ENCODE measurements around the gene IRAG1. TPM values are rescaled to one million over a fixed set of nuclear protein-coding genes. Genes with fewer than 3 reads are reported as not detected.

IRAG1 gene
- polyA plus RNA-seq, 1 donor from 2014 or later, result 0.14 TPM

DNA sequence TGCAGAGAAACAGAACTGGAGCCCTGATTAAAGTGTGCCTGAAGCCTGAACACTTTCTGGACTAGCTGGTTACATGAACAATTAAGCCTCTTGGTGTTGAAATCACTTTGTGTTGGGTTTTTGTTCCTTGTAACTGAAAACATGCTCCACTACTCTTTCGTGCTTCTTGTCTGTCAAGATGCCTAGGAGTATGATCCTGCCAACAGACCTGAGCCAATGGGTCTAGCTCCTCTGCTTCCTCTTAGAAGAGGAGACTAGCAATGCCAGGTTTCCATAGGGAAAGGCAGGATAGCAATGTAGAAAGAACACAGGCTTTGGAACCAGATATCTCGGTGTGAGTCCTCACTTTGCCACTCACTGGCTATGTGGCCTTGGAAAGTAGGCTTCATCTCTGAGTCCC lies 40.3 kb downstream of the IRAG1 start:
- H3K4me2 ChIP-seq (ENCODE audit: low read length), result no peak overlapping the region
- H3K9ac ChIP-seq (ENCODE audit: low read length), result no peak overlapping the region
- no peak overlapping the region for H3K27ac ChIP-seq (ENCODE audit: low read length)
- H3K9me3 ChIP-seq (ENCODE audit: low read length), result no peaks in the 10 kb centered on the region
- no peaks in the 10 kb centered on the region for H3K27me3 ChIP-seq (ENCODE audit: insufficient read depth, low read depth, low read length)
- TF ChIP-seq, protein P1, sequence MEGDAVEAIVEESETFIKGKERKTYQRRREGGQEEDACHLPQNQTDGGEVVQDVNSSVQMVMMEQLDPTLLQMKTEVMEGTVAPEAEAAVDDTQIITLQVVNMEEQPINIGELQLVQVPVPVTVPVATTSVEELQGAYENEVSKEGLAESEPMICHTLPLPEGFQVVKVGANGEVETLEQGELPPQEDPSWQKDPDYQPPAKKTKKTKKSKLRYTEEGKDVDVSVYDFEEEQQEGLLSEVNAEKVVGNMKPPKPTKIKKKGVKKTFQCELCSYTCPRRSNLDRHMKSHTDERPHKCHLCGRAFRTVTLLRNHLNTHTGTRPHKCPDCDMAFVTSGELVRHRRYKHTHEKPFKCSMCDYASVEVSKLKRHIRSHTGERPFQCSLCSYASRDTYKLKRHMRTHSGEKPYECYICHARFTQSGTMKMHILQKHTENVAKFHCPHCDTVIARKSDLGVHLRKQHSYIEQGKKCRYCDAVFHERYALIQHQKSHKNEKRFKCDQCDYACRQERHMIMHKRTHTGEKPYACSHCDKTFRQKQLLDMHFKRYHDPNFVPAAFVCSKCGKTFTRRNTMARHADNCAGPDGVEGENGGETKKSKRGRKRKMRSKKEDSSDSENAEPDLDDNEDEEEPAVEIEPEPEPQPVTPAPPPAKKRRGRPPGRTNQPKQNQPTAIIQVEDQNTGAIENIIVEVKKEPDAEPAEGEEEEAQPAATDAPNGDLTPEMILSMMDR (IDR thresholded peaks at IDR 0.05; ENCODE audit: poor library complexity, severe bottlenecking), result no peak
- no peak for TF ChIP-seq RAD21 (conservative IDR thresholded peaks at IDR 0.05)
- TF ChIP-seq EZH2 (IDR thresholded peaks at IDR 0.05; ENCODE audit: borderline replicate concordance, insufficient read depth, low read length, poor library complexity, severe bottlenecking), result no peak
- no peak for TF ChIP-seq TAF1 (IDR thresholded peaks at IDR 0.05; ENCODE audit: low read depth)
- TF ChIP-seq, protein P2, sequence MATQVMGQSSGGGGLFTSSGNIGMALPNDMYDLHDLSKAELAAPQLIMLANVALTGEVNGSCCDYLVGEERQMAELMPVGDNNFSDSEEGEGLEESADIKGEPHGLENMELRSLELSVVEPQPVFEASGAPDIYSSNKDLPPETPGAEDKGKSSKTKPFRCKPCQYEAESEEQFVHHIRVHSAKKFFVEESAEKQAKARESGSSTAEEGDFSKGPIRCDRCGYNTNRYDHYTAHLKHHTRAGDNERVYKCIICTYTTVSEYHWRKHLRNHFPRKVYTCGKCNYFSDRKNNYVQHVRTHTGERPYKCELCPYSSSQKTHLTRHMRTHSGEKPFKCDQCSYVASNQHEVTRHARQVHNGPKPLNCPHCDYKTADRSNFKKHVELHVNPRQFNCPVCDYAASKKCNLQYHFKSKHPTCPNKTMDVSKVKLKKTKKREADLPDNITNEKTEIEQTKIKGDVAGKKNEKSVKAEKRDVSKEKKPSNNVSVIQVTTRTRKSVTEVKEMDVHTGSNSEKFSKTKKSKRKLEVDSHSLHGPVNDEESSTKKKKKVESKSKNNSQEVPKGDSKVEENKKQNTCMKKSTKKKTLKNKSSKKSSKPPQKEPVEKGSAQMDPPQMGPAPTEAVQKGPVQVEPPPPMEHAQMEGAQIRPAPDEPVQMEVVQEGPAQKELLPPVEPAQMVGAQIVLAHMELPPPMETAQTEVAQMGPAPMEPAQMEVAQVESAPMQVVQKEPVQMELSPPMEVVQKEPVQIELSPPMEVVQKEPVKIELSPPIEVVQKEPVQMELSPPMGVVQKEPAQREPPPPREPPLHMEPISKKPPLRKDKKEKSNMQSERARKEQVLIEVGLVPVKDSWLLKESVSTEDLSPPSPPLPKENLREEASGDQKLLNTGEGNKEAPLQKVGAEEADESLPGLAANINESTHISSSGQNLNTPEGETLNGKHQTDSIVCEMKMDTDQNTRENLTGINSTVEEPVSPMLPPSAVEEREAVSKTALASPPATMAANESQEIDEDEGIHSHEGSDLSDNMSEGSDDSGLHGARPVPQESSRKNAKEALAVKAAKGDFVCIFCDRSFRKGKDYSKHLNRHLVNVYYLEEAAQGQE (IDR thresholded peaks at IDR 0.05; ENCODE audit: borderline replicate concordance), result no peak
- no peak for TF ChIP-seq POLR2AphosphoS5 (IDR thresholded peaks at IDR 0.05)
- no peak for TF ChIP-seq EP300 (conservative IDR thresholded peaks at IDR 0.05; ENCODE audit: poor library complexity, severe bottlenecking)
- TF ChIP-seq MXI1 (conservative IDR thresholded peaks at IDR 0.05; ENCODE audit: poor library complexity, severe bottlenecking), result no peak
- no peak for TF ChIP-seq SMC3 (conservative IDR thresholded peaks at IDR 0.05; ENCODE audit: poor library complexity)
- H3F3A ChIP-seq (ENCODE audit: insufficient read depth, low read length, poor library complexity, severe bottlenecking), result no peaks in the 10 kb centered on the region
- H3K9me2 ChIP-seq (ENCODE audit: insufficient read depth, low read length), result no peaks in the 10 kb centered on the region
- no peak overlapping the region for H2AFZ ChIP-seq (ENCODE audit: low read depth, low read length)
- no peak overlapping the region for H3K4me3 ChIP-seq (ENCODE audit: low read length)
- H4K20me1 ChIP-seq (ENCODE audit: insufficient read depth), result no peaks in the 10 kb centered on the region
- H3K79me2 ChIP-seq (replicated peaks; ENCODE audit: insufficient read depth, low read length), result no peaks in the 10 kb centered on the region
- no peaks in the 10 kb centered on the region for H3K36me3 ChIP-seq (ENCODE audit: insufficient read depth, low read length)

DNA sequence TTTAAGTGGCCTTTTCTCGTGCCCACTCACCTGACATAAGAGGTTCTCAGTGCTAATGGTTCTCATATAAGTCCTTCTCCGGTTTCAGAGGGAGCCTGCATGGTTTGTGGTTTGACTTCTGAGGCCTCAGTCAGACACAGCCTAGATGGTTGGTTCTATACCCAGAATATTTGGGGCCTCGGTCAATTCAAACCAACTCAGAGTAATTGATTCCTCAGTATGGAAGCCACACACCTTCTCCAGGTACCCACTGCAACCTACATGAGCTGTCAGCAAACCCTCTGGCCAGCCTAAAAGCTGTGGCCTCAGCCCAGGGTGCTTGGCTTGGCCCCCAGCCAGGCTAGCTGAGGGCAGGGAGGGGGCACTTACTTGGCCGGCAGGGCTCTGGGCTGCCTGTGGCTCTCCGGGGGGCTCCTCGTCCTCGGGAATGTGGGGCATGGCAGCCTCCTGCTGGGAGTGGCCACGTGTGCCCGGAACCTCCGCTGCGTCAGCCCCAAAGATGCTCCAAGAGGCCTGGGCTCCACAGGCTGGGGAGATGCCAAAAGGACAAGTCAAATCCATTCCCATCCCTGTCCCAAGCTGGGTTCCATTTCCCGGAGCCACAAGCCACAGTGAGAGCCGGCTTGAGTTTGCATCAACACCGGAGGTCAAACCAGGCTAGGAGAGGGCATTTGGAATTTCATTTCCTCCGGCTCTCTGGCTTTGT lies 41.7 kb downstream of the IRAG1 start:
- no peak overlapping the region for H3K4me3 ChIP-seq (ENCODE audit: low read length)
- no peaks in the 10 kb centered on the region for H3K79me2 ChIP-seq (replicated peaks; ENCODE audit: insufficient read depth, low read length)
- no peaks in the 10 kb centered on the region for H3K9me2 ChIP-seq (ENCODE audit: insufficient read depth, low read length)
- H3F3A ChIP-seq (ENCODE audit: insufficient read depth, low read length, poor library complexity, severe bottlenecking), result no peaks in the 10 kb centered on the region
- TF ChIP-seq POLR2AphosphoS5 (IDR thresholded peaks at IDR 0.05) (no peak), SMC3 (conservative IDR thresholded peaks at IDR 0.05; ENCODE audit: poor library complexity) (no peak), EZH2 (IDR thresholded peaks at IDR 0.05; ENCODE audit: borderline replicate concordance, insufficient read depth, low read length, poor library complexity, severe bottlenecking) (no peak), MXI1 (conservative IDR thresholded peaks at IDR 0.05; ENCODE audit: poor library complexity, severe bottlenecking) (no peak), TAF1 (IDR thresholded peaks at IDR 0.05; ENCODE audit: low read depth) (no peak), EP300 (conservative IDR thresholded peaks at IDR 0.05; ENCODE audit: poor library complexity, severe bottlenecking) (no peak), RAD21 (conservative IDR thresholded peaks at IDR 0.05) (no peak)
- TF ChIP-seq, protein P2 (IDR thresholded peaks at IDR 0.05; ENCODE audit: borderline replicate concordance), result no peak
- TF ChIP-seq, protein P1 (IDR thresholded peaks at IDR 0.05; ENCODE audit: poor library complexity, severe bottlenecking), result no peak
- H3K27ac ChIP-seq (ENCODE audit: low read length), result no peak overlapping the region
- H3K36me3 ChIP-seq (ENCODE audit: insufficient read depth, low read length), result no peaks in the 10 kb centered on the region
- no peak overlapping the region for H3K4me2 ChIP-seq (ENCODE audit: low read length)
- no peaks in the 10 kb centered on the region for H3K9me3 ChIP-seq (ENCODE audit: low read length)
- H2AFZ ChIP-seq (ENCODE audit: low read depth, low read length), result no peak overlapping the region
- no peaks in the 10 kb centered on the region for H4K20me1 ChIP-seq (ENCODE audit: insufficient read depth)
- no peaks in the 10 kb centered on the region for H3K27me3 ChIP-seq (ENCODE audit: insufficient read depth, low read depth, low read length)
- no peak overlapping the region for H3K9ac ChIP-seq (ENCODE audit: low read length)

Data from neural cell (in vitro differentiated cells).